ENCODE measurements around the gene TMEM242.

DNA sequence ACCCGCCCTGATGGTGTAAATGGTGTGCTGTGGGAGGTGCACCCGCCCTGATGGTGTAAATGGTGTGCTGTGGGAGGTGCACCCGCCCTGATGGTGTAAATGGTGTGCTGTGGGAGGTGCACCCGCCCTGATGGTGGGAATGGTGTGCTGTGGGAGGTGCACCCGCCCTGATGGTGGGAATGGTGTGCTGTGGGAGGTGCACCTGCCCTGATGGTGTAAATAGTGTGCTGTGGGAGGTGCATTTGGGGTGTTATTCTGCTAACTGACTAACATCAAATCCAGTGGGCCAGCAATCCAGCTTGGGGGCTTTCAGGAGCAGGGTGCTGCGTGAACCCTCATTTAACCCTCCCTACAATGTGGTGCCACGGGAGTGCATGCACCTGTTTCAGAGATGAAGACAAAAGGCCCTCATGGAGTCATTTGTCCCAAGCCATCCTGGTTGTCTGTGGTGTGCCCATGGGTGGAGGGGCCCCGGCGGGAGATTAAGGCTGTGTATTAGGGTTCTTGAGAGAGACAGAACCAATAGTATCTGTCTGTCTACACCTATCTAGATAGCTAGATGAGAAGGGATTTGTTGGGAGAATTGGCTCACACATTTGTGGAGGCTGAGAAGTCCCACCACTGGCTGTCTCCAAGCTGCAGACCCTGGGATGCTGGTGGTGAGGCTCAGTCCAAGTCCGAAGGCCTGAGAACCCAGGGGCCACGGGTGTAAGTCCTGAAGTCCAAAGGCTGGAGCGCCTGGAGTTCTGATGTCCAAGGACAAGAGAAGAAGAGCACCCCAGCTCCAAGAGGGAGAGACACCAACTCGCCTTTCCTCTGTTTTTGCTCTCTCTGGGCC lies 39.2 kb downstream of the TMEM242 start:
- TF ChIP-seq CTCF (conservative IDR thresholded peaks at IDR 0.05 in 1 of 2, IDR thresholded peaks at IDR 0.05 in 1 of 2; ENCODE audit: extremely low read depth in 1 of 2, insufficient read depth in 1 of 2, low read depth in 1 of 2, low read length in 2 of 2) (no peak), EZH2 (IDR thresholded peaks at IDR 0.05; ENCODE audit: borderline replicate concordance, low read length) (no peak)
